Measurements from ENCODE around the gene ERFL.

The ERFL gene

GRCh38 chr19:41928221-41928683, at the start of gene ERFL:
TSS of gene ERFL (minus strand) at chr19:41928449. CDS start at chr19:41912919, 15,530 bp downstream.
- DNase-seq (ENCODE audit: low read depth): no peak

GRCh38 chr19:41977916-41978315, 49.7 kb upstream of the ERFL start:
- DNase-seq (ENCODE audit: low read depth): no peak

DNA sequence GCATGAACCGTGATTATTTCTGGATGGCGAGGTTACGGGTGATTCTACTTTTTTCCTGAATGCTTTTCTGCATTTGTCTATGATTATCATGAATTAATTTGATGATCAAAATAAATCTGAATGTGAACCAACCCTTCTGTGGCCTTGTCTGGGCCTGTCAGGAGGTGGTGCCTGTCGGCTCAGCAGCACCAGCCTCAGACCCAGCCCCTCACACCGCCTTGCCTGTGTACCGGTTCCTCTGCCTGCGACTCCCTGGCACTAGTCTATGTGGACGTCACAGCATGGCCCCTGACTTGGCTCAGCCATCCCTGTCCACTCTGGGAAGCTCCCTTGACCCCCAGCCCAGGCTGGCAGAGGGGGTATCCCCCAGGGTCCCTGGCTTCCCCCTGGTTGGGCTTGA, 46.4 kb upstream of the ERFL start:
- no peak for DNase-seq (ENCODE audit: low read depth)

GRCh38 chr19:41971363-41971762, 43.1 kb upstream of the ERFL start:
- DNase-seq (ENCODE audit: low read depth): no peak

DNA sequence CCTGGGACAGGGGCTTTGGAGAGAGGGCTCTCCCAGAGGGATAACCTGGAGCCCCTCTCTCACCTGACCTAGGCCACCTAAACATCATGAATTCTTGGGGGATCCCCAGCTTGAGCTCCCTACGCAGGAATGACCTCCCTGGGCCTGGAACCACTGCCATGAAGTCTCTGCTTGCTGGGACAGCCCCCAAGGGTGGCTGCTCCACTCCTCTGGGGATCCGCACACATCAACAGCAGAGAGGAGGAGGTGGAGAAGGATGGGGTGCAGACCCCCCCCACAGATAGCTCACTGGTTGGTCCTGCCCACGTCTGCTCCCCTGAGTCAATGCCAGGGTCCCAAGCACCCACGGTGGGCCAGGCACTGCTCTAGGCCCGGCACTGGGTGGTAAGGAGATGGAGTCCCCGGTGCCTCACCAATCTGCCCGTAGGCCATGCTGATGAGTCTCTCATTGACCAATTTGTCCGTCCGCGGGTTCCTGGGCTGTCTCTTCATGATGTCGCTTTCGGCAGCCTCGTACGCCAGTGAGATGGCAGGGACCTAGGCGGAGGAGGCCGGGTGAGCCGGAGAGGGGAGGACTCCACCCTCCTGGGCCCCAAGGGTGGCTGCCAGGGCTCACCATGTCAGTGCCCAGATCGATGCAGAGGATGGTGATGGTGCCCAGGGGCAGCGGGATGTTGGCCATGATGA, 41.7 kb upstream of the ERFL start:
- no peak for DNase-seq (ENCODE audit: low read depth)

GRCh38 chr19:41968751-41969595, 40.7 kb upstream of the ERFL start:
- DNase-seq (ENCODE audit: low read depth): no peak

DNA sequence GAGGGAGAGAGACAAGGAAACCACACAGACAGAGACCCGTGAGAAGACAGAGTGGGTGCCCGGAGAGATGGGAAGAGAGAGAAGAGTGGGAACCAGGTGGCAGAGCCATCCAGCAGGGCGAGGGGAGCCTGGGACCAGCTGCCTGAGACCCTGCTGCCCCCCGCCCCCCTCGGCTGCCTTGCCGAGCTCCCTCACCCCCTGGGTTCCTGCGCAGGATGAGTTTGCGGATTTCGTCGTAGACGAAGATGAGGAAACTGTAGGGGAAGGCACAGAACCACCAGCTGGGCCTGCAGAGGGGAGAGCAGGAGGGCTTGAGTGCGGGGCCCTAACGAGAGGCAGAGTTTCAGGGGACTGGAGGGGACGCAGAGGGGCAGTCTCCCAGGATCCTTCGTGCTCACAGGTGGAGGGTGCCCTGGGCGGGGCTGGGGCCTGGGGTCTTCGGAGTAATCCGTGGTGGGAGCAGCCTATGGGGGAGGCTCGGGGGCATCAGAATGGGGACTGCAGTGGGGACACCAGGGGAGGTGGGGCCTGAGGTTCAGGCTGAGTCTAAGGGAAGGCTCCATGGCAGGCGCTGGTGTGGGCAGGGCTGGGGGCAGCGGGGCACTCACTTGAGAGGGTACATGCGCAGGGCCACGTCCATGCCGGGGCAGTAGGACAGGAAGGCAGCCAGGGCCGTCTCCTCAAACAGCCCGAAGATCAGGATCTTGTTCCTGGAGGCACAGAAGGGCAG, 39.0 kb upstream of the ERFL start:
- no peak for DNase-seq (ENCODE audit: low read depth)

DNA sequence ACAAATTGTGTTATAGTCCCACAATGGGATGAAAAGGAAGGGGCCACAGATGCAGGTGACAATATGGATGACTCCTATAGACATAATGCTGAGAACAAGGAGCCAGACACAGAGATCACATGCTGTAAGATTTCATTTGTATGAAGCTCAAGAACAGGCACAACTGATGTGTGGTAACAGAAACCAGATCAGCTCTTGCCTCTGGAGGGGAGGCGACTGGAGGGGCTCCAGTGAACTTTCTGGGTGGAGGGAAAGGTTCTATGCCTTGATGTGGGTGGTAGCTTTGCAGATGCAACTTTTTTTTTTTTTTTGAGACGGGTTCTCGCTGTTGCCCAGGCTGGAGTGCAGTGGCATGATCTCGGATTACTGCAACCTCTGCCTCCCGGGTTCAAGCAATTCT, 36.9 kb upstream of the ERFL start:
- no peak for DNase-seq (ENCODE audit: low read depth)

DNA sequence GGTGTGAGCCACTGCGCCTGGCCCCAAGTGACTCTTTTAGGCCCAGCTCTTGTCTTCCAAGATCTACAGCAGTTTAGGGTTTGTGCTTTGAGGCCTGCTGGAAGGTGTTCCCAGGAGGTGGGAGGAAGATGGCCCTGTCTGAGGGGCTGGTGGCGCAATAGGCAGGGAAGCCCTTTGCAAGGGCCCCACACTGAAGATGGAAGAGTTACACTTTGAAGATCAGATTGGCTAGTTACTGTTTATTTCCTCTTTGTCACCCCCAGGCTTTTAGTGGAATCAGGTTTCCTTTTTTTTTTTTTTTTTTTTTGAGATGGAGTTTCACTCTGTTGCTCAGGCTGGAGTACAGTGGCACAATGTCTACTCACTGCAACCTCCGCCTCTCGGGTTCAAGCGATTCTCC, 32.7 kb upstream of the ERFL start:
- DNase-seq (ENCODE audit: low read depth): no peak

DNA sequence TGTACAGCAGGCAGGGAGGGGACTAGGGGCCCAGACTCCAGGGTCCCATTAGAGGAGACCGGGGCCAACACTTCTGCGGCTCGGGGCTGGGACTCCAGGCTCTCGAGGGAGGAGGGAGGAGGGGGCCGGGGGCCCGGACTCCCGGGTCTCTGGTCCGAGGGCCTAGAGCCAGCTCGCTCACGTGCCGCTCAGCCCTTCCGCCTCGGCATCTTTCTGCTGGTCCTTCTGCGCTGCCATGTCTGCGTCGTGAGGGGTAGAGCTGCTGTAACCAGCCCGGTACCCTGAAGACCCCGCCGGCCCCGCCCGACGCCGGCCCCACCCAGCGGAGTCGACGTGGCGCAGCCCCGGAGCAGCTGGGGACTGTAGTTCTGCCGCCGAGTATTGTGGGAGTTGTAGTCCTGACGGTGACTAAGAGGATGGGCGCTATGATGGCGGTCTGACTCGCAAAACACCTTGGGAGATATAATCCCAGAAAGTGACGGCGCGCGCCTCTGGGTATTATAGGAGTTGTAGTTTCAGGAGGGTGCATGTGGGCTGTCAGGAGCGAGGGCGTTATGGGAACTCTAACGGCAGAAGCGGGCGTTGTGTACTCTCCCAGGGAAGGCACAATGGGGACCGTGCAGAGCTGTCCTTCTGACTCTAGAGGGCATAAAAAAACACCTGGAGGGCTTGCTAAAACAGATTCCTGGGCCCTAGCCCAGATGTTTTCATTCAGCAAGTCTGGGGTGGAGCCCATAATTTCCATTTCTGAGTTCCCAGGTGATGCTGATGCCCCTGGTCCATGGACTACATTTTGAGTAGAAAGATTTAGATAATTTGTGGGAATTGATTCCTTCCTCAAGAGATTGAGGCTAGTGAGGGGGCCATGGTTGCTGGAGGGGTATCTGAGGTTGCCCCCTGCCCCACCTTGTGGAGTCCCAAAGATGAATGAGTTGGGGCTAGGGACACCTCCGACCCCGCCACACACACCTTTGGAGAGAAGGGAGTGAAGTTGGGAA, 31.1 kb upstream of the ERFL start, which contains the start of gene RABAC1:
Gene RABAC1, minus strand, starts transcription at position 266 of the 998 bp plus-strand sequence. Its CDS starts 29 bp downstream, at position 237.
- peak; percentile 85 for DNase-seq (ENCODE audit: low read depth)

DNA sequence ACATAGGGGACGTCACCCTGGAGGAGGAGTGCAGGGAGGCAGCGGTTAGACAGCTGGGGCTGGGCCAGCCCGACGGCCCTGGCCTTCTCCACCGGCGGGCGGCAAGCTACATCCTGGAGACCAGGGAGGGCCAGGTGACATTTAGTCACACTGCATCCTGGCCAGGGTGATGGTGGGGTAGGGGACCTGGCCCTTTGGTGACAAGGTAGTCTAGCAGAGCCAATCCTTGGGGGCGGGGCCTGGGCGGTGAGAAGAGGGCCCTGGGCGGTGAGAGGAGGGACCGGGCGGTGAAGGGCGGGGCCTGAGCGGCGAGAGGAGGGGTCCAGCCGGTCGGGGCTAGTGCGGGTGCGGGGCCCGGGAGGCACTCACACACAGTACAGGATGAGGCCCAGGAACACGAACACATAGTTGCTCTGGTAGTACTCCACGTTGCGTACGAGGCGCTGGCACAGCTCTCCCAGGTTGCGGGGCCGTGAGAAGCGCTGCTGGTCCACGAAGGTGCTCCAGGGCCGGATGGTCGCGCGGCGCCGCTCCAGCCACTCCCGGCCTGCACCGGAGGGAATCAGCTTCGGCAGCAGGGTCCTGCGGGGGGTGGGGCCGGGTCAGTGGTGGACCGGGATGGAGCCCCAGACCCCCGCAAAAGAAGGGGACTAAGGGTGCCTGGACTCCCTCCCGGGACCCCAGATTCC, 30.3 kb upstream of the ERFL start:
- DNase-seq (ENCODE audit: low read depth): peak; percentile 83

GRCh38 chr19:41957838-41958366, 29.7 kb upstream of the ERFL start:
- peak; percentile 48 for DNase-seq (ENCODE audit: low read depth)

DNA sequence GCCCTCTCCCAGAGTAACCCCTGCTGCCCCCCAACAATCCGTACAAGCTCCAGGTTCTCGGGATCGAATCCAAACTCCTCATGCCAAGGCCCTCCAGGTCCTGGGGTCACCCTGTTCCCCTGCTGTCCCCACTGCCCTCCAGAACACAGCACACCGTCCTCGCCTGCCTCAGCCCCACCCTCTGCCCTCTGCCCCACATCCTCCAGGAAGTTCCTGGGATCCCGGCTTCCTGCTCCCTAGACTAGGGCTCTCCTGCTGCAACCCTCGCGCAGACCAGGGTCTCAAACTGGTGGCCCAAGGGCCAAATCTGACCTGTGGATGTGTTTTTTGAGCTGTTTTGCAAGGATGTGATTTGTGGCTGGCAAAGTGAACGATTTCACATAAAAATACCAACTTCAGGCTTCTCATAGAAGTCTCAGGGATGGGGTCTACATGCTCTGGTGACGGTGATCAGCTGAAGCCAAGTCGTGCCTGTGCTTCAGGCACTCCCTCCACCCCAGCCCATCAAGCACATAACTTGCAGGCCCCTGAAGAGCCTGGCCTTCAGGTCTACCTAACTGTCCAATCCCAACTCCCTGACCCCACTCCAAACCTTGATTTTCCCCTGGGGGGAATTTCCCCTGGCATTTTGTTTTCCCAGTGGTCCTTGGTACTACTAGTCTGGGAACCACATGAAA, 29.1 kb upstream of the ERFL start:
- no peak for DNase-seq (ENCODE audit: low read depth)

DNA sequence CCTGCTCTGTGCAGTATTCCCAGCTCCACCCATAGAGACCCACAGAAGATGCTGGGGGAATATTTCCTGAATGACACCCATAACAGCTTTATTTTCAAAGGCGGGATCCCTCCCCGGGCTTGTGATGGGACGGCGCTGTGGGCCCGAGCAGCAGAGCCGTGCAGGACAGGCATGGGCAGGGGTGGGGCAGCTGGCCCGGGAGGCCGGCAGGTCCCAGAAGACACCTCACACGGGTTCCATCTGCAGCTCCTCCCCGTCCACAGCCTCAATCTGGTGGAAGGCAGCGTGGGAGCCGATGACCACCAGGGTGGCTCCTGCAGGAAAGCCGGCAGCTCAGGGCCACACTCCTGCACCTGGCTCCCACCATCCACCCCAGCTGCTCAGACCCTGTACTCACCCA, 28.4 kb upstream of the ERFL start:
- no peak for DNase-seq (ENCODE audit: low read depth)

DNA sequence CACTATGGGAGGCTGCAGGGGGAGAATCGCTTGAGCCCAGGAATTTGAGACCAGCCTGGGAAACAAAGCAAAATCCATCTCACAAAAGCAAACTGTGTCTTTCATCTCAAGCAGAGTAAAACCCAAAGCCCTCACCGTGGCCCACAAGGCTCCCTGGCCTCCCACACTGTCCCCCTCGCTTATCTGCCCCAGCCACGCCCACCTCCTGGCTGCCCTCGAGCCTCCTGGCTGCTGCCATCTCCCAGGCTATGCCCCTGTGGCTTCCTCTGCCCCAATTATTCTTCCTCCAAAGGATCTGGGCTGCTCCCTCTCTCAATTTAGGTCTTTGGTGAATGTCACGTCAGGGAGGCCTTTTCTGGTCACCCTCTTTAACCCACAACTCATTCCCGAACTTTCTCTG, 27.3 kb upstream of the ERFL start:
- no peak for DNase-seq (ENCODE audit: low read depth)

DNA sequence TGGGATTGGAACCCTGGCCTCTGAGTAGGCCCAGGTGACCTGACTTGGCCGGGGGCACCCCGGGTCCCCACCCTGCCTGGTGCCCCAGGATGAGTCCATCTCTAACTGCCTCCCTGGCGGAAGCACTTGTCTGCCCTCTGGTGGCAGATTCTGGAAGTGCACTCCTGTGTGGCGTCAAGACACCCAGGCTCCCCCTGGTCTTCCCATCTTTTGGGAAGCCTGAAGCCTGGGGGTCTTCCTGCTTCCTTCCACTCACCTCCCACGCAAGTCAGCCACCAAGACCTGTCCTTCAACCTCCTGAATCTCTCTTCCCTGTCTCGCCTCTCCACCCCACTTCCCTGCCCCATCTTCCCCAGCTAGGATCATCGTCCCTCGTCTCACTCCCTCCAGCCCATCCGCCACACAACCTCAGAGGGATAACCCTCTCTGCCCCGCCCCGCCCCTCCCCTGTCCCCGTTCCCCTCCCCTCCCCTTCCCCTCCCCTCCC, 23.5 kb upstream of the ERFL start:
- DNase-seq (ENCODE audit: low read depth): peak; percentile 81

GRCh38 chr19:41947091-41947490, 18.8 kb upstream of the ERFL start:
- DNase-seq (ENCODE audit: low read depth): no peak

DNA sequence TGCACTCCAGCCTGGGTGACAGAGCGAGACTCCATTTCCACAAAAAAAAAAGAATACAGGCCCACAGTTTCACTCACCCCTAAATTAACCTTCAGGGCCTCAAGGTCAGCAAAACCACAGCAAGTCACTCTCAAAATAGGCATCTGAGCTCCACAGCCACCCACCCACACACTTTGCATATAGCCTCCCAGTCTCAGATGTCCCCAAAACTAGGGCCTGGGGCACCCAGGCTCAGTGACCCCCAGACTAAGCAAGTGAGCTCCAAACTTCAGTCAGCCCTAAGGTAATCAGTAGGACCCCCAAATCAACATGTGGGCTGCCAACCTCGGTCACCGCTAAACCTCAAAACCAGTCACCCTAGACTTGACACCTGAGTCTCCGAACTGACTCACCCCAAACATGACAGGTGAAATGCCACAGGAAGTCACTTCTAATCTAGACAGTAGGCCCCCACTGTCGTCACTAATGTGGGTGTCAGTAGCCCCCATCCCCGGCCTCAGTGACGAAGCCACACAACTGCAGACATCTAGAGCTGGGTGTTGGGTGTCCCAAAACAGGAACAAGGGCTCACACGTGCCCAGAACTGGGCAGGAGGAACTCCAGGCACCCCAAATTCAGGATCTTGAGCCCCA, 17.0 kb upstream of the ERFL start:
- DNase-seq (ENCODE audit: low read depth): peak; percentile 81

GRCh38 chr19:41944336-41944735, 16.1 kb upstream of the ERFL start:
- no peak for DNase-seq (ENCODE audit: low read depth)

Measured in activated T-cell treated with anti-CD3 and anti-CD28 coated beads for 48 hours (primary cell).